ENCODE results near the gene RARB.
A peak's percentile ranks its signal among the peaks of the same experiment; 100 is the strongest.

RARB gene

DNA sequence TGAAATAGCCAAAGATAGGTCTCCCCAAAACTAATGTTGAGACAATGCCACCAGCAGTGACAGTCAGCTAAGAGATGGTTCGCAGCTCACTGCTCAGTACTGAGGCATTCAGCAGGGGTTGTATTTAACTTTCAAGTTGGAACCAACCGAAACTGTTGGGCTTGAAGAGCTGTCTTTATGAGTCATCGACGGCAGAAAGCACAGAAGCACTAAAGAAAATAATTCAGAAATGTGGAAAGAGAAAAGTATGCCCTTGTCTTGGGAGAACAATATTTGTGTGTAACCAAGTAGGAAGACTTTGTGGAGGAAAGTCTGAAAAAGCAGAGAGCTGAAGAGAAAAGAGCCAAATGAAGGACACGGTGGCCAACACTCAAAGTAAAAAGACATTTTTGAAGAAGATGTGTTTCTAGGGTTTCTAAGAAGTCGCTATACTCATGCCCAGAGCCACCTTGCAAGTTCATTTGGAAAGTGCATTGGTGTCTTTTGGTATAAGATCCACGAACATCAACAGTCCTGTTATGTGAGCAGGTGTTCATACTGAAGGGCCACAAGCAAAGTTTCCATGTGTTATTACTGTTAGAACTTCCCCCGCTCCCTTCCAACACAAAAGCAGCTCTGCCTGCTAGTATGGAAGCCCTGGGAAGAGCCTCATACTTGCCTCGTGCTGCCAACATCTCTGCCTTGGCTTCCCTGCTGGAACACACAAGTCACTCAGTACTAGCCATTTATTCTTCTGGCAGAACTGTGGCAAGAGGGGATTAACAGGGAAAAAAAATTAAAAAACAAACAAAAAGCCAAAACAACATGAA lies 4.1 kb upstream of the RARB start:
- DNase-seq, result no peak

DNA sequence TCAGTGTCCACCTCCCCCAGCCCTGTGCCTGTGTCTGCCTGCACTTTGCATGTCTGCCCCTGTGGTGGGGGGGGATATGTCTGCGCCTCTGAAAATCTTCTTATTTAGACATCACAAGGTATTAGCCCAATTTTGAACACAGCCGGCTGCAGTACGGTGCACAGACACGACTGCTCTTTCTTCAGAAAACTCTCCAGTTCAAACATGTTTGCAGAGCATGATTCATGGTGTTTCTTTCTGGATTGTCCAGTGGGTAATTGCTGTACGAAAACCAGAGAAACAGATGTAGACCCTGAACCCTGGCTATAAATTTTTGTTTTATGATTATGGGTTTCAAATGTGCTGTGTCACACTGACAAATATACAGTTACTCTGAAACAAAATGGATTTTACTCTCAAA lies 3.4 kb upstream of the RARB start:
- DNase-seq, result no peak

DNA sequence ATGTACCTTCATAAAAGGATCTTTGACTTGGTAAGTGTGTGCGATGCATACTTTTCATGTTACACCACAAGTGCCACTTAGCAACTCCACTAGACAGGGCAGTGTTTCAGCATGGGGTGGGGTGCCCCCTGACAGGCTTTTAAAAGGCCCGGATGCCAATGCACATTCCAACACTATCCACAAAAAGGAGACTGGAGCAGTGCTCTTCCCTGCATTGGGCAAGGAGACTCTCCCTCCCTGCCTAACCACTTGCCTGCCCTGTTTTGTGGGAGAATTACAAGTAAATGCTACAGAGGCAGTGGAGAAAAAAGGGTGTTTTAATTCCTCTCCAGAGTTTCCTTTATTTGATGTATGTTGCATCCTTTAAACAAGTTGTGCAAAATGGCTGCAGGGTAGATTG lies 1.7 kb upstream of the RARB start:
- no peak for DNase-seq

DNA sequence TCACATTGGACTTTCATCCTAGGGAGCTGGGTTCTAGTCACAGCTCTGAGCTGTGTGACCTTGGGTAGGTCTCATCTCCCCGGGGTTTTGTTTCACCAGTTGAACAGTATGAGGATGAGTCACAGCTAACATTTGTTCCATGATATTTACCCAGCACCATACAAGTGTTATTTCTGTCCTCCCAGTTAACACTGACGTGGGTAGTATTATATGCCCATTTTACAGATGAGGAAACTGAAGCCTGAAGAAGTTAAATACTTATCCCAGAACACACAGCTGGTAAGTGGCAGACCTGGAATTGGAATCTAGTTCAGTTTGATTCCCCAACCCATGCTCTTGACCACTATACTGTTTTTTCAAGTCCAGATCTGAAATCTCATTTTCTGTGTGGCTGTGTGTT lies 908 bp upstream of the RARB start:
- DNase-seq, result no peak

DNA sequence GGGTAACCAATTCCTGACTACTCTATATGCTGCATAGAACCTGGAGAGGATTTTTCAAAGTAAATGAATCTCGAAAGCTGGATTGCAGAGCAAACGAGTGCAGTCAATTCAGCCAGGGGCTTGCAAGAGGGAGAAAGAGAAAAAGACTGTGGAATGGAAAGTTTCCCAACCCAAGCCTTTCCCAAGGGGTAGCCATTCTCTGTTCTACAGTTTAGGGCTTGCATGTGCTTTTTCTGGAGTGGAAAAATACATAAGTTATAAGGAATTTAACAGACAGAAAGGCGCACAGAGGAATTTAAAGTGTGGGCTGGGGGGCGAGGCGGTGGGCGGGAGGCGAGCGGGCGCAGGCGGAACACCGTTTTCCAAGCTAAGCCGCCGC lies 511 bp upstream of the RARB start:
- no peak for DNase-seq

DNA sequence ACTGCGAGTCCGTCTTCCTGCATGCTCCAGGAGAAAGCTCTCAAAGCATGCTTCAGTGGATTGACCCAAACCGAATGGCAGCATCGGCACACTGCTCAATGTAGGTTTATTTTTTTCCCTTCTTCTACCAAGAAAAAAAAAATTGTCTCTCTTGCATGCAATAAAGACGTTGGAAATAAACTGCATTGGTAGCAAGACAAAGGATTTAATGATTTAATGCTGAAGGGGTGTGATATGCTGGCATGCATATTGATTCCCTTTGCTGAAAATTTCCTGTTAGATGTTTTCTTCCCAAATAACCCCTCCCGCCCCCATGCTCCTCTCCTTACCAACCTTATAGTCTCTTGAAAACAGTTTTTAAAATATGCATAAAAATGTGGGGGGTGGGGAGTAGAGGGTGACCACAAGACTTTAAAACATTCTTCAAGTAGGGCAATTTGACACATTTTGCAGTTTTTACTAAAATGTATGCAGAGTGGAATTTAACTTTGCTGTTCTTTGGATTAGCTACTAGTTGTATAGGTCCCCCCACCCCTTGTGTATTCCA lies 799 bp downstream of the RARB start:
- no peak for DNase-seq

DNA sequence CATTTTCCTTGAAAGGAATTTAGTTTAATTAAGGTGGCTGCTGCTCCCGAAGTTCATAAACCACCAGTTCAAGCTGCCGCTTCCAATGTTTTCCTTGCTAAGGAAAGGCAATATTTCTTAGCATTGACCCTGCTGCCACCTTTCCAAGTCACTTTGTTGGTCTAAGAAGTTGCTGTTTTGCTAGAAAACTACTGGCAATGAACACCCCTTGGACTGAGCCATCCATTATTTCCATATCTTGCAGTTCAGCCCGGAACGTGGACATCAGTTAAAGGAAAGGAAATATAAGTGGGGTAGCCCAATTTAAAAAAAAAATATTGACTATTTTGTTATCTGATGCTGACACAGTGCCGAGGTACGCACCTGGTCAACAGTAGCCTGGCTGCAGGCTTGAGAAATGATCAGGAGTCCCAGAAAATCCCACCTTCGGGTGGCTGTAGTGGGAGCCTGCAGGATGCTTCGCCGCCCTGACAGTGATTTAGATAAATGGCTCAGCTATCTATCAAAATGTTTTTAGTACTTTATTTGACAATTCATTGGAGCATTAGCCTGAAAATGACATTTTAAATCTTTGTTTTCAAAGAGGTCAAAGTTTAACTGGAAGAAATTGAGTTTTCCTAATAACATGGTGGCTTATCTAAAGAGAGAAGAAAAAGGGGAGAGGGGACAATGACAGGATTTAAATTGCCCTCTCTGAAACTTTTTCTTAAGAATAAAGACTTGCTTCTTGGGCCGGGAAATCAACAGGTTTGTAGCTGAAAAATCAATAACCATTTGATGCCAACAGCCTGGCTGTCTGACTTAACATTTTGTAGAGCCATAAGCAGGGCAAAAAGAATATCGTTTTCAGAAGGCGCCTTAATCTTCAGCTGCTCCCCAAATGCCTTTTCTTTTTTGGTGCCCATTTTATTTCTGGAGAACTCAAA lies 1.6 kb downstream of the RARB start:
- no peak for DNase-seq

DNA sequence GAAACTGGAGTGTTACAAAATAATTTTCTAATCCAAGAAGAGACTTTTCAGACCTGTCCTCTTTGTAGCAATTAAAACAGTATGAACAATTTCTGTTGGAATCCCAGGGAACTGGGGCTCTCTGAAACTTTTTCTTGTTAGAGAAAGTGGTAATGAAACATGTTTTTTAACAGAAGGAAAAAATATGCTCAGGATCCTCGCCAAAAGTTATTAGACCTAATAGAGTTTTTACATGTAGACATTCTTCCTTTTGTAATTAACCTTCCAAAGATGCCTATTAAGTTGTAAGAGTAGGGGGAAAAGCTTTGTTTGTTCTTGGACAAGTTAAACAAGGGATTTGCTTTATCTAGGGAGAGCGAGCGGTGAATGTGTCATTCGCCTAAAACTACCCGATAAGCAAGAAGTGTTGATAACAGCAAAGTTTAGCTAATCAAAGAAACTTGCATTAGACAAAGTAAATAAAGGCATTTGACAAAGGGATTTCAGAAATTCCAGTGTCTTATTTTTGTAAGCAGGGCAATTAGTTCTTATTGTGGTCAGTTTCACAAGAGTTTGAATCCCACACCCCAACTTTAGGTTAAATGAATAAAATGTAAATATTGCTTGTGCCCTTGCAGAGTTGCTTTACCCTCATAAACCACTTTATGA lies 2.3 kb downstream of the RARB start:
- no peak for DNase-seq

DNA sequence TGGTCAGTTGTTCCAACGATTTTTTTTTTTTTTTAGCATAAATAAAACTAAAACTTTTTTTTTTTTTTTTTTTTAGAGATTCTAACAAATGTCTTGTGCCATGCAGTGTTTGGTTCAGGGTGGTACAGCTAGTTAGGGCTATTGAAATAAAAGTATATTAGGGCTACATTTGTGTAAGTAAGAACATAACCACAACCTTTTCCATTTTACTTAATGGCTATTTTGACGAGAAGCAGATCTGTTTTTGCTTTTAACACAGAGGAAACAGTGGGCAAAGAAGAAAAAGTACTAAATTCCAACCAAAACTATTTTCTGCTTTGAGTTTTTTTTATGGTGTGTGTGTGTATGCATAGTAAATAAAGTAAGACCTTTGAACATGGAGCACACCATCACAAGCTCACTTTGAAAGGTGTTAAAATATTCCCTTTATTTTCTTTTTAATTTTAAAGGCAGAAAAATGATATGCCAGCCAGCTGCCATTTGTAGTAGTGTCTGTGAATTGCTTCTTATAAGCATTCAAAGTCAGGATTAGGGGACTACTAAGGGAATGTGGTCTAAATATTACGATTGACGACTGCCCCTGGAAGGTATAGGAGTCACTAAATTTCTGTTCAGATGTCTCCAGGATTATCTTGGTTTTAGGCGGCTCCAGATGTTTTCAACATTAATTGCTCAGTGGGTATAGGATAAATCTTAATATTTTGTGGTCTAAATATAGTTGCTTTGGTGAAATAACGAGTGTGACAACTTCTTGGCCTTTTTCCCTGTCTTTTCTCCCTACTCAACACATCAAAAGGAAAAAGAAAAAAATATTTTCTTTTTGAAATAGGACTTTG lies 3.1 kb downstream of the RARB start:
- DNase-seq, result no peak

DNA sequence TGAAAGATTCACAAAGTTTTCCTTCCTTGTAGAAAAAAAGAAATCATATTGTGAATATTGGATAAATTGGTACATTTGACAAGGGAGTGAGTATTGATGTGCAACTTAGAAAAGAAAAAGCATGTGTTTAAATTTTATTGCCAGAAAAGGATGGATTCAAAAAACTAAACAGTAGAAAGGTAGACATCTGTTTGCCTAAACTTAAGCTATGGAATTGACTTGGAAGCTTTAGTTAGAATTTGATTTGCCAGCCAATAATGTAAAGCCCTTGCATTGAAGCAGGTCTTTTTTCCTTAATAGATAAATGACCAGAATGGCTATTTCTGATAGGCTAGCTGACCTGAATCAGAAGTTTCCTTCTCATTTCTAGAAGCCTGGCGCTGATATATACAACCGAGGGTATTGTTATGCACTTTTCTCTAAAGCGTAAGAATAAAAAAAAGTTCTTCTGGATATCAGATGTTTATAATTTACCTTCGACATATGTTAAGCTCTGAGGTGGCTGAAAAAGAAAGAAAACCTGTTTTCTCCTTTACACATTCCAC lies 4.2 kb downstream of the RARB start:
- no peak for DNase-seq

DNA sequence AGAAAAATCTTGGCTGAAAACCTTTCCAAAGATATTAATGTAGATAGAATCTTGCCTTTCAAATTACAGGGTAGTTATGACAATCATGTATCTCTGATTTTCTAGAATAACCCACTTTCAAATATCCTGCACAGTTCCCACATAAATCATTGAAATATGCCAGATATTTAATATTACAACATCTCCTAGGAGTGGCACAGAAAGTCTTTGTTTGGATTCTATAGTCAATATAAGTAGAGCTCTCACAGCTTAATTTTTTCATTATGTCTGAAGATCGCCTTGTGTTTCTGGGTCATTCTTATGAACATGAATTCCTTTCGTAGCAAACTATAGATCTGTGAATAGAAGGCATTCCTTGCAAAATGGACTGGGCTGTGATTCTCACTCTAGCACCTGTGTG lies 5.0 kb downstream of the RARB start:
- no peak for DNase-seq

DNA sequence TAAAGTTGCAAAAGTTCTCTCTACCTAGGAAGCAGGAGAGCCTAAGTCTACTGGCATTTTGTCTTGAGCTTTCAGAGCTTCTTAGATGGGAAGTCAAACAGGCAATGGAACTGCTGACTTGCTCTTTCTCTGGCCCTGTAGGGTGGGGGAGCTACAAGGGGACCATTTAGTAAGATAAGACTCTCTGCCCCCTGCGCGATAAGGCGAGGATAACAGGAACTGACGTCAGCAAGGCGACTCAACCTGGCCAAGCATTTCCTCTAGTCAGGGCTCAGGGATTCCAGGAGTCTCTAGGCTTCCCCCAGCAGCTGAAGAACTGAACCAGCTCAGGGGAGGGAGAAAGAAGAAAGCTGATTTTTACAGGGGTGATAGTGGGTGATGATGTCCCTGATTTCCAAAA lies 5.8 kb downstream of the RARB start:
- DNase-seq, result no peak

DNA sequence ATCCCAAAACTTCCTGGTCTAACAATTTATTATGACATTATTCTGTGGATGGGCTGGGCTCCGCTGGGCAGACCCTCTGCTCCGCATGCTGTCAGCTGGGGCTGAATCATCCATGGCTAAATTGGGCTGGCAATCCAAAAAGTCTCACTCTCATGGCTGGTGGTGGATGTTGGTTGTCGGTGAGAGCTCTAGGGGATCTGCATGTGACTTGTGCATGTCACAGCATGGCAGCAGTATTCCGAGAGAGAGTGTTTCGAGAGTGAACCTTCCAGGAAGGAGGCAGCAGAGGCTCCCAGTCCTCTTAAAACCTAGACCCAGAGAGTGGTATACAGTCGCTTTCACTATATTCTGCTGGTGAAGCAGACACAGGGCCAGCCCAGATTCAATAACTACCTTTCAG lies 9.9 kb downstream of the RARB start:
- DNase-seq, result no peak

DNA sequence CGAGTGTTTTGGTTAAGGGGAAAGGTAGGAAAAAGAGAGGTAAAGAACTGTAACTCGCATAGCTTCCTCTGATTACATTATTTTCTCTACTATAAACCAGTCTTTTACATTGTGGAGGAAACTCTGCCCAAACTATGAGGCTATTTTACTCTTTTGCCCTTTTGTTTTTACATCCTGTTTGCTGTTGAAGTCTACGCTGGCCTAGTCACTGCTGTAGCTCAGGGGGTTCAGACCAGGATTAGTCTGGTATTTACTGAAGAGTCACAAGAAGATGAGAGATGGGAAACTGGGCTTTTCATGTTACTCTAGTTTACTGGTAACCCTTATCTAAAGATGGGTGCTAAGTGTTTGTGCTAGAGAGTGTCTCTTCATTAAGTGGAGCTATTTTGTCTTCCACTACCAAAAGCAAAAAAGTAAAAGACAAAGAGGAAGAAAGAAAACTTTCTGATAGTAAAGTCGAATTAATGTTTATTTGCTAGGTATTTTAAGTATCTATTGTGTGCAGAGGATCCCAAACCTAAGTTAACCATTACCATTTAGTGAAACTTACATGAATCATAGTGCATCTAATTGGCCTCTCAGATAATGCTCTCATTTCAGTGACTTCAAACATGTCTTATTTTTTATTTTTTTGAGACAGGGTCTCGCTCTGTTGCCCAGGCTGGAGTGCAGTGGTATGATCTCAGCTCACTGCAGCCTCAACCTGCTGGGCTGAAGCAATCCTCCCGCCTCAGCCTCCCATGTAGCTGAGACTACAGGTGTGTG lies 10.9 kb downstream of the RARB start:
- no peak for DNase-seq

DNA sequence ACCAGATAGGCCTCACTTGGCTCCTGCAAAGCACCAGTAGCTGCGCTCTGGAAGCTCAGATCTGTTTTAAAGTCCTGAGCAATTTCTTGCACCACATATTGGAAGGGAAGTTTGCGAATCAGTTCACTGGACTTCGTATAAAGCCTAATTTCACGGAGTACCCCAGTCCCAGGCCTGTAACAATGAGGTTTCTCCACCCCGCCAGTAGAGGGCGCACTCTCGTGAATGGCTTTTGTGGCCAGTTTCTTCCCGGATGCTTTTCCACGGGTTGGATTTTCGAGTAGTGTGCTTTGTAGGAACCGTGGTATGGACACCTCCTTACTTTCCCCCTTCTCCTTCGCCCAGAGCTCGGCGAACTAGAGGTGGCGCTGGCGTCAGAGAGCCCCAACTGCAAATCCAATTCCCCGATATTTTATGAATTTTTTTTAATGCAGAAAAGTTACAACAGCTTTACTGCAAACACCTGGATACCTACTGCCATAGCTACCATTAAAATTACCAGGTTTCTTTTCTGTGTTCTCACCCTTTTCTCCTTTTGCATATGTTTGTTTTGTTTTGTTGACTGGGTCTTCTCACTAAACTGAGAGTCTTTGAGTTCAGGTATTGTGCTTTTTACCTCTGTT lies 13.3 kb downstream of the RARB start:
- DNase-seq, result peak; percentile 8

DNA sequence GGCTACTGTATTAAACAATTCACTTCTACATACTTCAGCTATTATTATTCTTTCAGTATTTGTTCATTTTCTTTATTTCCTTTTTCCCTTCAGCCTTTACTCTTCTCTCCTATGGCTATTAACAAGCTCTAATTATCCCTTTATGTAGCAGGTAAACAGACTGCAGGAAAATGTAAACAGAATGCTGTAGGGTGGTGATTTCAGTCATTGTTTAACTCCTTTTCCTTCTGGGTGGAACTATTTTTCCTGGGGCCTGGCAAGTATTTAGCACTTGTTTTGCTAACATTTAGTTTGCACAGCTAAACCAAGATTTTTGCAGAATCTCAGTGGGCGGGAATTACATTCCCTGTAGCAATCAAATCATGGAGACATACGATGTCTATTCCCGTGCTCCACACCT lies 14.4 kb downstream of the RARB start:
- DNase-seq, result no peak

DNA sequence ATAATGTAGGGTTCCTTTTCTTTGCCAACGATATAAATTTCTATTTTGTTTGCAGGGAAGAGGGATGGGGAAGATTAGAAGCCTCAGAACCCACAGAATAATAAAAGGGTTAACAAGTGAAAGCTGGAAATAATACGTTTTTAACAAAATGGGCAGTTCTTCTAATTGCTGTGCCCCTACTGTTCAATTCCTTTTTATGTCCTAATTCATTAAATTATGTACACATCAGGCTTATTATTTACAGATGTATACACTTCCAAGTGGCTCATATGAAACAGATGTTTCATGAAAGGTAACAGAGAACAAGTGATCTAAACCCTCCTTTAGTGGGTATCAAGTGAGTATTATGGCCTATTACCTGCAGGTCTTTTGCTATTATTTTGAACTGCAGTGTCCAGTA lies 16.2 kb downstream of the RARB start:
- no peak for DNase-seq

DNA sequence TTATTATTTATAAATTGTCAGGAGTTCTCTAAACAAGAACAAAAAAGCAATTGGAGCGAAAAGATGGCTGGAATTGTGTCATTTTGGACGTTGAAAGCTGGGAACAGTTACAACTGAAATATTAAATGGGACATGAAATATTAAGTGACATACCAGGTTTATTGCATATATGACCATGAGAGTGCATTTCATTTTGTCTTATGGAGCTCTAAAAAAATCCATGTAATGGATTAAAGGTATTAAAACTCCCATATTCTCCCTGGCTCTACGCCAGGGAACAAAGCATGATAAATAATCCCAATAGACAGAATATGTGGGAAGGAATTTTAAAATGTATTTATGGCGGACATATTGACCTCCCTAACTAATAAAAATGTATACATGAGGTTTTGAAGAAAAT lies 17.7 kb downstream of the RARB start:
- no peak for DNase-seq

DNA sequence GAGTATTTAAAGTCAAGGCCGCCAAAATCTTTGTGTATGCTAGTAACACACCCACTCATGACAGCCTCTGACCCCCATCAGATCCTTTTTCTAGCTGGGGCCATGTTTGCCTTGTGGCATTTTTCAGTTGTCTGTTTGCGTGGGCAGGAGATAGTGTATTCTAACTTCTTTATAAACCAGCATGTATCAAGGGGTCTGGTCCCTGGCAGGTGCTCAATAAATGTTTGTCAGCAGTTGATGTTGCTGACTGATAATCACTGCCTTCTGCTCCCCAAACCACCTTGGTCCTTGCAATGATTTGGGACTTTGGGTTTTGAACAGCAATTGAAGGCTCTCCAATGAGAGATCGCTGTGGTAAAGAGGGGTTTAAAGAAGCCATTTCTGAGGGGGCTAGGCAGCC lies 19.2 kb downstream of the RARB start:
- no peak for DNase-seq

DNA sequence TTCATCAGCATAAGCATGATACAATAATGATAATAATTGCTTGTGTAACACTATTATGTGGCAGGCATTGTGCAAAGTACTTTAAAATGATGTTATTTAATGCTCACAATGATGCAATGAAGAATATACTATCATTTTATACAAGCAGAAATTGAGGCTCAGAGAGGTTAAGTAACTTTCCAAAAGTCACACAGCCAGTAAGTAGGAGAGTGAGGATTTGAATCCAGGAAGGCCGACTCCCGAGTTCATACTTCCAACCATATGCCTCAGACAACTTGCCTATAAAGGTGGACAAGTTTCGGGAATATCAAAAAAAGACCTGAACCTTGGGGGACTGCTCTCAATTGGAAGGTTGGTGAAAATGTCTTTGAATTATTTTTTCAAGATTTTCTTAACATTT lies 19.9 kb downstream of the RARB start:
- DNase-seq, result no peak
